ENCODE measurements around the gene NRL.
A peak's percentile ranks its signal among the peaks of the same experiment; 100 is the strongest.

NRL gene

GRCh38 chr14:24144451-24144850 is 29.7 kb upstream of the NRL start:
- DNase-seq (ENCODE audit: low read depth), result no peak

- DNase-seq (ENCODE audit: low read depth), result peak; percentile 54
Observed at GRCh38 chr14:24143511-24143910, 28.8 kb upstream of the NRL start.

DNA sequence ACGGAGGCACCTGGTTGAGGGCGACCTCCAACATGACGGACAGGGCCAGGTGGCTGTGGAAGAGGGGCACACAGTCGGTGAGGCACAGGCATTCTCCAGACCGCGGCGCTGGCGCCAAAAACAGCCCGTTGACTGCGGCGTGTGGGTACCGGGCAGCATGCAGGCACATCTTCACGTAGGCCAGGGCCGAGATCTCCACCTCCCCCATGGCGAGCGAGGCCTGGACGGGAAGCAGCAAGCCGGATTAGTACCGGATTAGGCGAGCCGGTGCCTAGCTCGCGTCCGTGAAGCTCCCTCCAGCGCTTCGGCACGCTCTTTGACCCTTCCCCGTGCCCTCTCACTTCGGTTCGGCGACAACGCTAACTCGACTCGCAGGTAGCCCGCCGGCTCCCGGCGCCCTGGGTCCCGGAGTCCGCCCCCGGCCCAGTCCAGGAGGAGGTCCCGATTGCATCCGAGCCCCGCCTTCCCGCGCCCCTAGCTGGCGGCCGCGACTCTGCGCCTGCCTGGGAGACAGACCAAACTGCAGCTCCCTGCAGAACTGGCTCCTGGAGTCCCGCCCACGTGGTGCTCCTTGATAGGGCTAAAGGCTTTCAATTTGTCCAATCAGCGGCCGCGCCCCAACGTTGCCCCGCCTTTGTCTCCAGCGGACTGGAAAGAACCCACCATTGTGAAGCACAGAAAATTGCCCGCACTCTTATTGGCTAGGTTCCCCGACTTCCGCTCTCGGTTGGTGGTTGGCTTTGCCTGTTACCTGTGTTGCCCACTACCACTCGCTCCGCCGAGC is 26.5 kb upstream of the NRL start, which contains the start of gene EMC9:
Gene EMC9, minus strand, starts transcription at position 495 of the 784 bp plus-strand sequence. Its CDS starts 287 bp downstream, at position 208.
- DNase-seq (ENCODE audit: low read depth), result peak; percentile 100

DNA sequence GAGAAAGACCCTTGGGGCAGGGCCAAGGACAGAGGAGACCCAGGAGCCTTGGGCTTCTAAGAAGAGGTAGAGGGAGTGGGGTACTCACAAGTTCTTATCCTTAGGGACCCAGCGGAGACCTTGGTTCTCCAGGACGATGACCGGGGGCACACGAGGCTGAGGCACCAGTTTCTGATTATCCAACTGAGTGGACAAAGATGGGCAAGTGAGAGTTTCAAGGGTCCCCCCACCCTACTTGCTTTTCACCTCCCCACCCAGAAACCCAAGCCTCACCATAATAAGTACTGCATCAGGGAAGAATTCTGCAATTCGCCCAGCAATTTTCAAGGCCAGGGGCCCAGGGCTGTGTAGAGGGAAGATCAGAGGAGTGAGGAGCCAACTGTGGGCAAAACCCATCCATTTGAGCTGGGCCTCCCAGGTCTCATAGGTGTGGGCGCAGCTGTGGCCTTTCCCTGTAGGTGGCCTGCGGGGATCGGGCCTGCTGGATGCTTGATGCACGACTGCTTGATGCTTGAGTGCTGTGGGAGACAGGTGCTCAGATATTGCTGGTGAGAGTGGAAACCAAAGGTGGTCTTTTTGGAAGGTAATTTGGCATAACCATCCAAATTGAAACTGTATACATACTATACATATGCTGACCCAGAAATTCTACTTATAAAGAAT is 24.7 kb upstream of the NRL start:
- no peak for DNase-seq (ENCODE audit: low read depth)

GRCh38 chr14:24138396-24139271 is 23.9 kb upstream of the NRL start:
- no peak for DNase-seq (ENCODE audit: low read depth)

- no peak for DNase-seq (ENCODE audit: low read depth)
Observed at GRCh38 chr14:24137529-24138395, 23.0 kb upstream of the NRL start.

DNA sequence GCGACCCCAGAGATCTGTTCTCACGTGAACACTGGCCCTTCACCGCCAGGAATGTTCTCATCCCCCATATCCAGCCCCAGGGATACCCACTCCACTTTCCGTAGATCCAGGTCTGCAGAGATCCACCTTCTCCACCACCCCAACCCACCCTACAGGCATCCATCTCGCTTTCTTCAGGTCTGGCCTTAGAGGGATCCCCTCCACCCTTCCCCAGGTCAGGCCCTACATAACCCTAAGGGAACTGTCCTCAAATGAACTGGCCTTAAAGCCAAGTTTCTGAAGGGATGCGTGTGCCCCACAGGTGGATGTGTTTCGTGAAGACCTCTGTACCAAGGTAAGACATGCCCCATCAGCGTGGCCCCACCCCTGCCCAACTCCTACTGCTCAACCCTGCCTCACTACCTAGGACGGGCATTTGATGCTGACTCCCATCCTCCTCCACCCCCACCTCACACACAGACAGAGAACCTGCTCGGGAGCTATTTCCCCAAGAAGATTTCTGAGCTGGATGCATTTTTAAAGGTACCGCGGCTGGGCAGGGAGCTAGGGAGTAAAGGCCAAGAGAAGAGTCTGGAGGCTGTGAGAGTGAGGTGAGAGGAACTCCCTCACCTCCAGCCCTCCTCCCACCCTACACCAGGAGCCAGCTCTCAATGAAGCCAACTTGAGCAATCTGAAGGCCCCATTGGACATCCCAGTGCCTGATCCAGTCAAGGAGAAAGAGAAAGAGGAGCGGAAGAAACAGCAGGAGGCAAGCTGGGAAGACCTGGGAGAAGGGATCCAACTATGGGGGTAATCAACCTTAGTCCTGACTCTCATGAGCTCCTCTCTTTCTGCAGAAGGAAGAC is 22.2 kb upstream of the NRL start:
- DNase-seq (ENCODE audit: low read depth), result no peak

DNA sequence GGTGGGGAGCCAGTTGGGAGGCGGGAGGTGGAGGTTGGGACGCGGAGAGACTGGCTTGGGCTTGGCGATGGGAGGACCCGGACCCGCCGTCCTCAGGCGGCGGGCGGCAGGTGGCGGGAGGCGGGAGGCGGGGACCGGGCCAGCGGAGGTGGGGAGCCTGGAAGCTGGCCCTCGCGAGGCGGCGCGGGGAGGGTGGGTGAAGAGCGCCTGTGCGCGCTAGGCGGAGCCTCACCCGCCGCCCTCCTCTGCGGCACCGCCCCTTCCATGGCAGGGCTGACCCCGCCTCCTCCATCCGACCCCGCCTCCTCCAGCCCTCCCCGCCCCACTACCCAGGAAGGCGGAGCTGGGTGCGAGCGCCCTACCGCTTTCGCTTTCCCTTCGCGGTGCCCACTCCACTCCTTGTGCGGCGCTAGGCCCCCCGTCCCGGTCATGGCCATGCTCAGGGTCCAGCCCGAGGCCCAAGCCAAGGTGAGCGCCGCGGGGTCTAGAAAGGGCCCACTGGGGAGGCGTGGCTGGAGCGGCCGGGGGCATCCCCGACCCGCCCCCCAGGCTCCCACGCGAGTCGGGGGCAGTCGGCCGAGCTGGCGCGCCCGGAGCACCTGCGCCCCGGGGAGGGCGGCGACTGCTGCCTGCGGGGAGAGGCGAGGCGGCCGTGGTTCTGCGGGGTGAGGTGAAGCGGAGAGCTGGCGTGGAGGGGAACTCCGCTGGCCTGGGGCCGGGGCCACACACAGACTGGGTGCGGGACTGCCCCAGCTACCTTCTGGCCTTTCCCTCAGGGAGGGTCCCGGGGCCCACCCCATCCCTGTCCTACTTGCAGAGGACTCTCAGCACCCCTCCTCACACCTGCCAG is 21.3 kb upstream of the NRL start, which contains the start of gene PSME1:
Gene PSME1, plus strand, starts transcription at position 361 of the 850 bp plus-strand sequence. Its CDS starts 69 bp downstream, at position 430.
- DNase-seq (ENCODE audit: low read depth), result peak; percentile 90

- no peak for DNase-seq (ENCODE audit: low read depth)
Observed at GRCh38 chr14:24135584-24135833, 20.8 kb upstream of the NRL start.

DNA sequence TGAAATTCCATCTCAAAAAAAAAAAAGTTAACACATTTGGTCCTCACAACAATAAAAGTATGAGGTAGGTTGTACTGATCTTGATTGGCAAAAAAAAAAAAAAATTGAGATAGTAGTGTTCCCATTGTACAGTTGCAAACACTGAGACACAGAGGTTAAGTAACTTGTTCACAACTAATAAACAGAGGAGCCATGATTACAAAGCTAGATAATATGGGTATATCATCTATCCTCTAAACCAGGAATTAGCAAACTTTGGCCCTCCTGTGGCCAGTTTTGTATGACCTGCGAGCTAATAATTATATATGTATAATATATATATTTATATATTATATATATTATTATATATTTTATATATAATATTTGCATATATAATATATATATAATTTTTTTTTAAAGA is 19.0 kb upstream of the NRL start:
- no peak for DNase-seq (ENCODE audit: low read depth)

GRCh38 chr14:24132976-24133375 is 18.2 kb upstream of the NRL start:
- DNase-seq (ENCODE audit: low read depth), result no peak

- no peak for DNase-seq (ENCODE audit: low read depth)
Observed at GRCh38 chr14:24132061-24132685, 17.4 kb upstream of the NRL start.

- DNase-seq (ENCODE audit: low read depth), result no peak
Observed at GRCh38 chr14:24131549-24131966, 16.8 kb upstream of the NRL start.

DNA sequence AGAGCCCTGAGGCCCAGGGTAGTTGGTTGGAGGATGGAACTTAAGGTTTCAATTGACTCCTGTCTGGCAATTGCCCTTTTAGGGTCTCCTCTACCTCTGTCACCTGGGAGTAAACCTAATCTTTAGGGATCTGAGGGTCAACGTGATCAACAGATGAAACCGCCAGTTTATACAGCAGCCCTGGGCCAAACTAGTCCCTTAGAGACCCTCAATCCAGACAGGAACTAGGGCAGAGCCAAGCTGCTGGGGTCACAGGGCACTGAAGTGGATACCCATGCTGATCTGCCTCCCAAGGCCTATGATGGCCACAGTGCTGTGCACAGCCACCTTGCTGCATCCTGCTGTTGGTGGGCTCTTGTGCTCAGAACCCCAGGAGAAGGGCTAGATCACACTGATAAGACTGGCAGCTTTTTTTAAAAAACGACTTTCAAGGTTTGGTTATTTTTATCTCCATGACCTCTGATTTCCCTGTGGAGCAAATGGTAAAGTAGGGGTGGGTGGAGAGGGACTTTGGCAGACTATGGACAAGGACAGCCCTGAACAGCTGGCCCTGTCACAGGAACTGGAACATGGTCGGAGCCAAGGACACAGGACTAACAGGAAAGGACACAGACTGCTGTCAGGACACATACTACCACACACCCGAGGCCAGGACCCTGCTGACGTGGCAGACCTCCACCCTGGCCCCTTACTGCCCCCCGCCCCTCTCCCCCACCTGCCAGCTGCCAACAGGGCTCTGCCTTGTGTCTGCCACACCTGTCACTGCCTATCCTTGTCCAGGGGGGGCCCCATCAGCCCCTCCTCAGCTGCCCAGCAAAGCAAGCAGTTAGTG is 16.2 kb upstream of the NRL start:
- no peak for DNase-seq (ENCODE audit: low read depth)

GRCh38 chr14:24130380-24130716 is 15.6 kb upstream of the NRL start, which contains the start of gene FITM1:
FITM1 (plus strand) TSS chr14:24130659; CDS start chr14:24131564, 905 bp downstream.
- DNase-seq (ENCODE audit: low read depth), result no peak

DNA sequence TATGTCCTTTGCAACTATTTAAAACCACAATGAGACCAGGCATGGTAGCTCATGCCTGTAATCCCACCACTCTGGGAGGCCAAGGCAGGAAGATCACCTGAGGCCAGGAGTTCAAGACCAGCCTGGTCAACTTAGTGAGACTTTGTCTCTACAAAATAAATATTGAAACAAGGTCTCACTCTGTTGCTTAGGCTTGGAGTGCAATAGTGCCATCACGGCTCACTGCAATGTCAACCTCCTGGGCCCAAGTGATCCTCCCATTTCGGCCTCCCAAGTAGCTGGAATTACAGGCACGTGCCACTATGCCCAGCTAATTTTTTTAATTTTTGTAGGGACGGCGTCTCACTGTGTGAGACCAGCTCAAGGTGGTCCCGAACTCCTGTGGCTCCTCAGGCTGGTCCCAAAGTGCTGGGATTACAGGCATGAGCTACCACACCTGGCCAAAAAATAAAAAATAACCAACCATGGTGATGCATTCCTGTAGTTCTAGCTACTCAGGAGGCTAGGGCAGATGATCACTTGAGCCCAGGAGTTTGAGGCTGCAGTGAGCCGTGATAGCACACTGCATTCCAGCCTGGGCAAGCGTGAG is 14.8 kb upstream of the NRL start:
- no peak for DNase-seq (ENCODE audit: low read depth)

DNA sequence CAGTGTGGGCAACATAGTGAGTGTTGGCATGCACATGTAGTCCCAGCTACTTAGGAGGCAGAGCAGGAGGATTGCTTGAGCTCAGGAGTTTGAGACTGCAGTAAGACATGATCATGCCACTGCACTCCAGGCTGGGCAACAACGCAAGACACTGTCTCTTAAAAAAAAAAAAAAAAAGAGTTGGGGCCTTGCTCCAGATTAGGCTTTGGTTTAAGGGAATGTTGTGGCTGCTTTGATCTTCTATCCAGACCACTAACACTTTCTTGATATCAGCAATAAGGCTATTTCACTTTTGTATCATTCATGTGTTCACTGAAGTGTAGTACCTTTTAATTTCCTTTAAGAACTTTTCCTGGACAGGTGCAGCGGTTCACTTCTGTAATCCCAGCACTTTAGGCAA is 12.9 kb upstream of the NRL start:
- DNase-seq (ENCODE audit: low read depth), result no peak

DNA sequence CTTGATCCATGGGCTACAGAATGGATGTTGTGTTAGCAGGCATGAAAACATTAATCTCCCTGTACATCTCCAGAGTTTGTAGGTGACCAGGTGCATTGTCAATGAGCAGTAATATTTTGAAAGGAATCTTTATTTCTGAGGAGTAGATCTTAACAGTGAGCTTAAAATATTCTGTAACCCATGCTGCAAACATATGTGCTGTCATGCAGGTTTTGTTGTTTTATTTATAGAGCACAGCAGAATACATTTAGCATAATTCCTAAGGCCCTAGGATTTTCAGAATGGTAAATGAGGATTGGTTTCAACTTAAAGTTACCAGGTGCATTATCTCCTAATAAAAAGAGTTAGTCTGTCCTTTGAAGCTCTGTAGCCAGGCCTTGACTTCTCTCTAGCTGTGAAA is 12.2 kb upstream of the NRL start:
- DNase-seq (ENCODE audit: low read depth), result no peak

Data from iris pigment epithelial cell (primary cell).